Stimulated activated CD8-positive, alpha-beta memory T cell treated with anti-CD3 and anti-CD28 coated beads, Interleukin-12 subunit alpha, Interleukin-12 subunit beta, amount 100 ng/mL, for 1 hour (primary cell): ENCODE measurements around the gene PHF19.

Experiments used
- DNase-seq: peaks from one replicate; pipeline ENCODE4 v3.0.0-alpha.2; 2020; ENCODE audit warnings: low read depth

The PHF19 gene

DNA sequence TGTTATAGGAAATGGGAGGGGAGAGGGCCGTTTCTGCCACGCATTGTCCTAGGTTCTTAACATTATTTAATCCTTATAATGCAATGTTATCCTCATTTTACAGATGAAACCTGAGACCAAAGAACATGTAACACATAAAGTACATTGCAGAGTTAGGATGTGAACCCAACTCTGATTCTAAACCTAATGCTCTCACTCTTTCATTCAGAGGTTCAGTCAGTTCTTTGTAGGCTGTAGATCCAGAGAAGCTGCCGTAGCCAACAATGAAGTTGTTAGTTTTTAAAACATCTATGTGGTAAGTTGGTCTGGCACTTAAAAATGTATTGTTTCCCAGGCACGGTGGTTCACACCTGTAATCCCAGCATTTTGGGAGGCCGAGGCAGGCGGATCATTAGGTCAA is 23.8 kb downstream of the PHF19 start:
- no peak for DNase-seq

DNA sequence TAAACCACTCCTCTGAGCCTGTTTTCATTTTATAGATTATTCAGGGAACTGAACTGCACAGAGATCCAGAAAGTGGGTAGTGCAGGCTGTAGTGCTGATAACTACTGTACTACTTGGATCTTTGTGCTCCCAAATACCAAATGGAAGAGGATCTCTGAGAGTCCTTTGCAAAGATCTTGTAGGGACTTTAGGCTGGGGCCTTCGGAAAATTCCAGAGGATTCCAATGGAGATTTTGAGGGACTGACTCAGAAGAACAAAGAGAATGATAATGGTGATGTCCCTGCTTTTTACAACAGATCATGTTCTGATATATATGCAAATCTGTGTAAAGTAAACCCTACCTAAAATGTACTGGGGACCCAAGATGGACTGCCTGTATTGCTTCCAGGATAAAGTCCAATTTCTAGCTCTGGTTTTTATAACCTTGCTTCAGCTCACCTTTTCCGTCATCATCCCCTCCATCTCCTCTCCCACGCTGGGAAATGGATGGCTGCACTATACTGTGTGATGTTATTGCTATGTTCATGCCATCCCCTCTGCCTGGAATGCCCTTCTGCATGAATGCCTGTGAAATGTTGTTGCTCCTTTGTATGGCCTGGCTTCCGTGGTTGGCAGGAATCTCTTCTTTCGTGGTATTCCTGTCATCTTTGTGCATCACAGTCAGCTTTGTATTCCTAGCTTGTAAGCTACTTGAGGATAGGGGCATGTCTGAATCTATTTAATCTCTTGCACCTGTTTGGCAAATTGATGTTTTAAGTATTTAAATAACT is 24.6 kb downstream of the PHF19 start:
- no peak for DNase-seq

DNA sequence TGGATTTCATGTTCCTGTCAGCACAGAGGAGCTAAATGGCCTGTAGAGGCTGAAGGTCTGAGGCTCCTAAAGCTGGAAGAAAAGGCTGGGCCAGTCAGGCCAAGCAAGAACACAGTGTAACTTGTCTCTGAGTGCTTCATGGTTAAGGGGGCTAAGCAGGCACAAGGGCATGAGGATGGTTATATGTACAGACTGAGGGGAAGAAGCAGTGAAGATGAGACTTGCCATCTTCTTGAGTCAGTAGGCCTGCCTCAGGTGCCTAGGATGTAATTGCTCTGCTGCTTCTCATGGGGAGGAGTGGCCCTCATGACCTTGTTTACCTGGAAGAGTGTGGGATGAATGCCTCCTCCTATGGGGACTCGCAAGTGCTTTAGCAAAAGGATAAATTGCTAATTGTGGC is 25.5 kb downstream of the PHF19 start:
- no peak for DNase-seq

DNA sequence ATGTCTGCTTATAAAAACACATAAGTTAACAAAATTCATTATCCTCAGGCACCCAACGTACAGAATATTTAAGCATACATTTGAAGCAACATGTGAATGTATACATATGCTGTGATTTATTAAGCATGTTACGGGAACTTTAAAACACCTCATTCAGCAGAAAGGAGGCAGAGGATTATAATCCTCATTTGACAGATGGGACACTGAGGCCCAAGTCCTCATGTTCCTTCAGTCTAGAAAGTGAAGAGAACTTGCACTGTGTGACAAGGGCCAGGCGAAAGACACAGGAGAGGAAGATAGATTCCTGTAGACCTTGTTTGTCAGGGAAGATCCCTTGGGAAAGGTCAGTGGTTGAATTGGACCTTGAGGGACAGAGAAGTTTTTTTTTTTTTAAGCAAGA is 26.7 kb downstream of the PHF19 start:
- no peak for DNase-seq

DNA sequence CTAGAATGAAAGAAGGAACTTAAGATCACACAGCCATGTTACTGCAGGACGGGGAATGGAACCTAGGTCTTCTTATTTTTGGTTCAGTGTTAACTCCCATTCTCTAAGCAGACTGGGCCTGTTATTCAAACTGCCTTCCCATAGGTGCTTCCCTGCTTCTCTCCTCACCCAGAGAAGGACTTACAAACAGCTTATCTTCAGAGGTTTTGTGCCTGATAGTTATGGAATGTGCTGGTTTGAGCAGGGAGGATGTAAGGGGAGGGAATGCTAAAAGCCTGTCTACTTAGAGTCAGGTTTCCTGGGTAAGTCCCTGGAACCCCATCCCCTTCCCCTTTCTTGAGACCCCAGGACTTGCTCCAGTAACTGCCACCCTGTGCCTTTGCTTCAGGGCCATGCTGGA is 30.1 kb downstream of the PHF19 start:
- DNase-seq: no peak

DNA sequence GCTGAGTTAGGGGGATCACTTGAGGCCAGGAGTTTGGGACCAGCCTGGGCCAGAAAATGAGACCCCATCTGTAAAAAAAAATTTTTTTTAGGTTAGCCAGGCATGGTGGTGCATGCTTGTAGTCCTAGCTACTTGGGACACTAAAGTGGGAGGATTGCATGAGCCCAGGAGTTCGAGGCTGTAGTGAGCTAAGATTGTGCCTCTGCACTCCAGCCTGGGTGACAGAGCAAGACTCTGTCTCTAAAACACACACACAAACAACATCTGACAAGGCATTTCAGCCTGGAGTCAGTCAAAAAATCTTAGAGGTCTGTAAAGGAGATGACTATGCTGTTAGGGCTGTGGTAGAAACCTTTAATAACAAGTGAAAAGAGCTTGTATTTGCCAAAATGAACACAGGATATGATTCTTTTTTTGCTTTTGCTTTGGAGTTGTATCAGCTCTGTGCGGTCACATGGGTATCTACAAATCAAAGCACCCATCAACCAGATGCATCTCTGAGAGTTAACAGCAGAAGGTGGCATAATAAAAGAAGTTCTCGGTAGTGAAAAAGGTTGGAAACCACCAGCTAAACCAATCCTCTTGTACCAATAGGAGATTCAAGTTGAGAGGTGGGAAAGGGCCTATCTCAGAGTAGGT is 30.6 kb downstream of the PHF19 start:
- no peak for DNase-seq

DNA sequence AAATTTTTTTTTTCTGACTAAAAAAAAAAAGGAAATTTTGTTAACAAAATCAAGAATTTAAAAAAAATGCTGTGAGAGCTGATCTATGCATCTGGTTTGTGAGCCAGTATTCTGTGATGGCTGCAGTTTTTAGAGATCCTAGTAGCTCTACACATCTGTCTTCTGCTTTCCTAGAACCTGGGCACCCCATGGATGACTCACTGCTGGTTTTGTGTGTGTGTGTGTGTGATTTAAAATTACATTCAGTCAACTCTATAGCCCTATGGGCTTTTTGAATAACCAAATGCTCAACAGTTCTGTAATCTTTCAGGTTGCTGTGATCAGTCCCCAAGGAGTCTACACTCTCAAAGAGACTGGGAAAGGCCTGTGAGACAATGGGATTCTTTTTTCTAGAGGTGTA is 31.7 kb downstream of the PHF19 start:
- no peak for DNase-seq

DNA sequence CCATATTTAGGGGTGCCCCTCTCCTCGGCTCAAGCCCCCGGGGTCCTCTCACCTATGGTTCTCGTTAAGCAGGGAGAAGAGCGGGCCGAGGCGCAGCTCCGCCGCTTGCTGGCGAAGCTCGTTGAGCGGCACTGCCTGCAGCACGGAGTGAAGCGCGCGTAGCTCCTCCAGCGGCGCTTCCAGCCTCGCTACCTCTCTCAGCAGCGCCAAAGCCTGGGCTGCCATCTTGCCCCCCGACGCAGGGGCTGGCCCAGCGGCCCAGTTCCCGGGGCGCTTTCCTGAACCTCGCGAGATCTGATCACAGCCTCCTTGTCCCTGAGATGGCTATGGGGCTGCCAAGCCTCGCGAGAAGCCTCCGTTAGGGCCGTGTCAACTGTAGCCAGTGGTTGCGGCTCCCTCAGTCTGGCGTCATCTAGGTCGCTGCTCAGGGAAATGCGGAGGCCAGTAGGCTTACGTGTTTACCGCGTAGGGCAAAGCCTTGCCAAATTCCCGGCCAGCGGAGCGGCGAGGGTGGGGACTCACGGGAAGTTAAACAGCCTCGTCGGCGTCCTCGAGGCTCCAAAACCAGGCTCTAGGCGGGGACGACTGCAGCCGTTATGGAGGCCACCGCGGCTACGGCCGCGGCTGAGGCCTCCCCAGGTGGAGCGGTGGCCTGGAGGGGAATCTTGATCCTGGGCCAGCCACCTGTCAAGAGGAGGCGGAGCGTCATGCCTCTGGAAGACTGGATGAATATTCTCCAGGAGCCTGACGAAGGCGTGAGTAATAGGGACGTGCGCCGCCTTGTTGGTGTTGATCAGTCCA is 34.1 kb downstream of the PHF19 start, which contains the start of gene PSMD5:
PSMD5 (minus strand) TSS at position 238 of the 801 bp plus-strand sequence; CDS start at position 225, 13 bp downstream.
- DNase-seq: peak; percentile 88

DNA sequence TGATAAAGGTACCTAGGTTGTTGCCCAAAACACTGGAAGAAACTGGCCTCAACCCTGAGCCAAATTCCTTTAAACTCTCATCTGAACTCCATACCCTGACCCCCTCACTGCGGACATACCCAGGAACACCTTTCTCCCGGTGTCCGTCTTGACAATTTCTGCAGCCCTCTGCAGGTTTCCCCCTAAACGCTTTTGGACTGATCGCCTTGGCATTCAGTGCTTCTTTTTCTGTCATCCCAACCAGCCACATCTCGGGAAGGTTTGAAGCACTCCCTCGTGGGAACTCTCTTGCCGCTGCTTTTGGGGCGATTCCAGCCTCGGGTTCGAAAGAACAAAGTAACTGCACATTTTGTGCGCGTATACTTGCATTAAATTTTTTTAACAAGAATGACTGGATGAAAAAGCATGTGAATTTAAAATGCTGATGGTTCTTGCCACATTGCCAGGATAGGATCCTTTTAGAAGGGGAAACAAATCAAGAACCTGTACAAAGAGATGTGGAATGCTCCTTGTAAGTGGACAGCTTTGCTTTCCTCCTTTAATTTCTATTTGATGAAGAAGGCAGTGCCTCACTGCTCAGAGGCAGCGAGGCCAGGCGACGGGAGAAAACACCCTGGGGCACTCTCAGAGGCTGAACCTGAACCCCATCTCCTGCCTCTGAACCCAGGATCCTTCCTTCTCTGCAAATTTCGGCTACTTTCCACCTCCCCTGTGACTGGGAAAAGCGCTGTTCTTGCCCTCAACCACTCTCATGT is 34.9 kb downstream of the PHF19 start:
- DNase-seq: no peak

DNA sequence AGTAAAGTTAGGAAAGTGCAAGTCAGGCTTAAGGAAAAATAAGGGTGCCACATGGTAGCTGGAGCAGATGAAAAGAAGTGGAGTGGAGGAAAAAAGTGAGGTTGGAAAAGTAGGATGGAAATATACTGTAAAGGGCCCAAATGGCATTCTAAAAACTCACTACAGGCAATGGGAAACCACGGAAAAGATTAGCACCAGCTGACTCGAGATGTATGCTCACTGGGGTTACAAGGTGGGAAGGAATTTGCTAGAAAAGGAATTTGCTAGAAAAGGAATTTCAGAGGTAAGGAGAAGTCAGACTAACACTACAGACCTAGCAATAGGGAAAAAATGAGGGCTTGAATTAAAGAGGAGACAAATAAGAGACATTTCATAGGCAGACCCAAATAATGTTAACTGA is 37.8 kb downstream of the PHF19 start:
- DNase-seq: no peak

DNA sequence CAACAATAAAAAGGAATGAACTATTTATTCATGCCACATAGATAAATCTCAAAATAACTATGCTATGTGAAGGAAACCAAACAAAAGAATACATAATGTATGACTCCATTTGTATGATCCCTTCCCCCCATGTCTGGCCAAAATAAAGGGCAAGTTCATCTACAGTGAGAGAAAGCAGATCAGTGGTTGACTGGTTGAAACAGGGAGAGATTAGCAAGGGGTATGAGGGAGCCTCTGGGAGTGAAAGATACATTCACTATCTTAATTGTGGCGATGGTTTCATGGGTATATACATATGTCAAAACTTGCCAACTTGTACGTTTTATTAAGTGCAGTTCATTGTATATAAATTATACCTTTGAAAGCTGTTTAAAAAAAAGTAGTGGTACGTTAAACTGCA is 39.1 kb downstream of the PHF19 start:
- no peak for DNase-seq

DNA sequence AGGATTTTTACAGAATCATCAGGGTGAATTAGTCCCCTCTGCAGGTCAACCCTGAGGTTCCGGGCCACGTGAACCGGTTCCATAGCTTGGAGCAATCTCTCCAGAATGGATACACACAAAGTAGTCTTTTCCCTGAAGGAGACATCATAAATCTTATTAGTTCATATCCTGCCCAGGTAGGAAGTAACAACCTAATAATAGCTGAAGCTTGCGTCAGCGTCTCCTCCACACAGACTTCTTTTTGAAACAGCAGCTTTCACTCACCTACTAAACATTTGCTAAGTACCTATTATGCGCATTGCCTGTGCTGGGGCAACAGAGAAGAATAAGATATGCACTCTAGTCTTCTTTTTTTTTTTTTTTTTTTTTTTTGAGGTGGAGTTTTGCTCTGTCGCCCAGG is 43.7 kb downstream of the PHF19 start:
- DNase-seq: no peak

DNA sequence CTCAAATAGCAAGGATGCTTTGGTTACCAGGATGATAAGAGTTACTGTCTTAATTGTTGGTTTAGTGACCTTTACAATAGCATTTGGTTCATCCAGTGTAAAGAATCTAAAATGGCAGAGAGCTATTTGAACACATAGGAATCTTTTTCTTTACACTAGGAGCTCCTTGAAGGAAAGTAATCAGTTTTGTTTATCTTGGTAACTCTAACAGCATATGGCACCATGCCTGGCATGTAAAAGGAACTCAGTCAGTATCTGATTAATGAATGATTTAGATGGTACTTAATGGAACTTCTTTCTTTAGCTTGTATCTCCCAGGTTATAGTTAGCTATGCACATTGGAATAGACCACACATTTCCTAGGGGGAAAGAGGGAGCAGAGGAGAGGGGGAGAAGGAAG is 44.2 kb downstream of the PHF19 start:
- DNase-seq: no peak

DNA sequence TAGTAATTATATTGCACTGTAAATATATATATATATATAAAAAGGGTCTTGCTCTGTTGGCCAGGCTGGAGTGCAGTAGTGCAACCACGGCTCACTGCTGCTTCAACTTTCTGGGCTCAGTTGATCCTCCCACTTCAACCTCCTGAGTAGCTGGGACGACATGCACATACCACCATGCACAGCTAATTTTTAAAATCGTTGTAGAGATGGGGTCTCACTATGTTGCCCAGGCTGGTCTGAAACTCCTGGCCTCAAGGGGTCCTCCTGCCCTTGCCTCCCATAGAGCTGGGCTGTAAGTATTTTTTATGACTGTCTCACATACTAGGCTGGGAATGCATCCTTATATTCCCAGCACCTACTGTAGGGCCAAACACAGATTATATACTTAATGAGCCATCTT is 46.1 kb downstream of the PHF19 start:
- no peak for DNase-seq

DNA sequence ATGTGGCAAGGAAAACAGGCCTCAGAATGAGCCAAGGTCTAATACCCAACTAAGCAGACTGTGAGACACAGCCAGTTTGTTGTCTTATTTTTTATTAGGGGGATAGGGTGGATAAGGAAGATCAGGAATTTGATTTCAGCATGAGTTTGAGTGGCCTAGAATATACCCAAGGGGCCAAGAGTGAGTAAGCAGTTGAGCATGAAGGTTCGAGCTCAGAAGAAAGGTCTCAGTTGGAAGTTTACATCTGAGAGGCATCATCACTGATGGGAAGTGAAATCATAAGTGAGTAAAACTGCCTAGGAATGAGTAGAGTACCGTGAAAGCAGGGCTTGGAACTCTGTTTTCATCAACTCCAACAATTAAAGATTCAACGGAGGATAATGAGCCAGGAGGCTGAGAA is 46.8 kb downstream of the PHF19 start:
- no peak for DNase-seq

DNA sequence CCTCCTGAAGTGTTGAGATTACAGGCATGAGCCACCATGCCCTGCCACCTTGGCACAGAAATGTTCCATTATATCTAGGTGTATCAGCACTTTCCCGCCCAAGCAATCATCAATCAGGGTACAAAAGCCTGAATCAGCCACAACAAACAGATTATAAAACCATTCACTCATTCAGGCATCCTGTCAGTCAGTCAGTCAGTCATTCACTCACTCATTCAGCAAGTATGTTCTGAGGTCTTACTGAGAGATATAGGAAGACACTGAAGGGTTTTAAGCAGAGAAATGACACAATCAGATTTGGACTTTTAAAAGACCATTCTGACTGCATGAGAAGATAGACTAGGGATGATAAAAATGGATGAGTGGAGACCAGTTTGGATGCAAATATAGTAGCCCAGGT is 47.3 kb downstream of the PHF19 start:
- DNase-seq: no peak

DNA sequence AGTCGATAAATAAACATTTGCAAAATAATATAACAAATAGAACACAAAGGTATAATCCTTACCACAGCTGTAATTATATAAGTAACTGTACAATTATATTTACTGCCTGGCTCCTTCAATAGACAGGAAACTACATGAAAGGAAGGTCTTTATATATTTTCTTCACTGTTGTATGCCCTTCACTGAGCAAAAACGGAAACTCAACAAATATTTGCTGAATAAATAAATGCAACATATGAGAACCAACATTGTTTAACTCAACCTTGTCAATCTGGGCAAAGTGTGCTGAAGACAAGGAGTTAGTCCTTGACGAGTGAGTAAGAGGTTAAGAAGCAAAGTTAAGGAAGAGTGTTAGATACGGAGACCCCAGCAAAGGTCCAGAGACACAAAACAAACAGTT is 56.9 kb downstream of the PHF19 start:
- no peak for DNase-seq

DNA sequence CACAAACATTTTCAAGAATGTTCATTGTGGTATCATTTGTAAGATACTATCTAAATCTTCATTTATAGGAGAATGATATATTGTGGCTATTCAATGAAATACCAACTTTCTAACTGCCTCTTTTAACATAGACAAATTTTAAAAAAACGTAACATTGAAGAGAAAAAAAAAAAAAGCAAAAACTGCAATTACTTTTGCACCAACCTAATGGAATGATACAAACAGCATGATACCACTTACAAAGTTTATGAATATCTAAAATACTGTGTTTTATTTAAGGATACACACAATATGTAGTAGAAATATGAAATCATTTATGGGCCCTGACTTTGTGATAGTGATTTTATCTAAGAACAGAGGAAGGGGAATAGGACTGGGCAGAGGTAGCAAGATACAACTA is 58.4 kb downstream of the PHF19 start:
- DNase-seq: no peak

DNA sequence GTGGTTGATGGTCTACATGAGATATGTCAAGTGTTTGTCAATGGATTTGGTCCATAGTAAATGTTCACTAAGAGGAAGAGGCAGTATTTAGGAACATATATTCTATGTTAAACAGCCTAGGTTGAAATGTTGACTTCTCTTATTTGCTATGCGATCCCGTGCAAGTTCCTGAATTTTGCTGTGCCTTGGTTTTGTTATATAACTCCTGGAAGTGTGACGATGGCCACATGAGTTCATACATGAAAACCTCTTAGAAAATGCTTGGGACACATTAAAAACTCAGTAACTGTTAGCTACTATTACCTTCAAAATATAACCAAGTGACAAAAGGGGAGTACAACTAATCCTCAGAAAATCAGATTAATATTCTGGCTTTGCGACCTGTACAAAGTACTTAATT is 61.9 kb downstream of the PHF19 start:
- no peak for DNase-seq

DNA sequence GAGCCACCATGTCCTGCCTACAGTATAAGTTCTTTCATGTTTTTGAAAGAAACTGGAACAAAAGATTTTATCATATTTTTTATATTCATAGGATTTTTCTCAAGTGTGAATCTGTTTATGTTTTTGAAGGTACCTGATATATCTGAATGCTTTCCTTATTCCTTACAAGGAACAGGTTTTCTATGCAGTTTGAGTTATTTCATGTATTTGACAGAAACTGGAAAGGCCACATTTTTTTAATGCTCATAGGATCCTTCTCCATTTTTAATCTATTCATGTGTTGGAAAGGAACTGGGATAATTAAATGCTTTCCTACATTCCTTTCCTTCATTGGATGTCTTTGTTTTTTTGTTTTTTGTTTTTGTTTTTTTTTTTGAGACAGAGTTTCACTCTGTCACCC is 68.1 kb downstream of the PHF19 start:
- DNase-seq: no peak

DNA sequence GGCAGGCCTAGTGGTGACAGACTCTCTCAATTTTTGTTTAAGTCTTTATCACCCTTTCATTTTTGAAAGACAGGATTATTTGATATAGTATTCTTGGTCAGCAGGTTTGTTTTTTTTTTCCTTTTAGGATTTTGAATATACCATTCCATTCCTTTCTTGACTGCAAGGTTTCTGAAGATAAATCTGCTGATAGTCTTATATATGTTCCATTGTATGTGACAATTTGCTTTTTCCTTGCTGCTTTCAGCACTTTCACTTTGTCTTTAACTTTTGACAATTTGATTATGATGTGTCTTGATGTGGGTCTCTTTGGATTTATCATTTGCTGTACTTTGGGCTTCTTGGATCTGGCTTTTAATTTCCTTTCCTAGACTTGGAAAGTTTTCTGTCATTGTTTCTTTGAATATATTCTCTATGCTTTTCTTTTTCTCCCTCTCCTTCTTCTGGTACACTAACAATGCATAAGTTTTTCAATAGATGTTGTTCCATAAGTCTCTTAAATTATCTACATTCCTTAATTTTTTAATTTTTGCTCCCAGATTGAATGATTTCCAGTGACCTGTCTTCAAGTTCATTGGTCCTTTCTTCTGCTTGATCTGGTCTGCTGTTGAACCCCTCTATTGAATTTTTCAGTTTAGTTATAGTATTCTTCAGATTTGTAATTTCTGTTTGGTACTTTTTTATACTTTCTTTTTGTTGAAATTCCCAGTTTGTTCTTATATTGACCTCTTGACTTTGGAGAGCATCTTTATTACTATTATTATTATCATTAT is 69.2 kb downstream of the PHF19 start:
- no peak for DNase-seq
